Activated T-helper 1 cell treated with anti-CD3 and anti-CD28 coated beads, Interleukin-2, amount 50 U/mL, for 16 hours (primary cell): Measurements from ENCODE around the gene TUBB2A.
"Not testable (repeated sequence)": the region's sequence is repeated elsewhere in the genome, so short reads cannot be mapped to it uniquely, and the experiment has no call there.

Experiments
- DNase-seq, 2 donors: peaks; one replicate each; pipeline ENCODE4 v3.0.0-alpha.2; 2020; ENCODE audit warnings: low read depth in 1 of 2, low spot score in 1 of 2

TUBB2A gene

GRCh38 chr6:3157131-3157933 is at the start of gene TUBB2A:
Gene TUBB2A (minus strand): TSS chr6:3157544. CDS start chr6:3157463, 81 bp downstream.
- DNase-seq = peak; percentile 69 to 83

GRCh38 chr6:3206339-3207015 is 49.1 kb upstream of the TUBB2A start:
- DNase-seq = no peak

- no peak for DNase-seq
Observed at GRCh38 chr6:3205913-3206312, 48.6 kb upstream of the TUBB2A start.

GRCh38 chr6:3204921-3205320 is 47.6 kb upstream of the TUBB2A start:
- no peak for DNase-seq

DNA sequence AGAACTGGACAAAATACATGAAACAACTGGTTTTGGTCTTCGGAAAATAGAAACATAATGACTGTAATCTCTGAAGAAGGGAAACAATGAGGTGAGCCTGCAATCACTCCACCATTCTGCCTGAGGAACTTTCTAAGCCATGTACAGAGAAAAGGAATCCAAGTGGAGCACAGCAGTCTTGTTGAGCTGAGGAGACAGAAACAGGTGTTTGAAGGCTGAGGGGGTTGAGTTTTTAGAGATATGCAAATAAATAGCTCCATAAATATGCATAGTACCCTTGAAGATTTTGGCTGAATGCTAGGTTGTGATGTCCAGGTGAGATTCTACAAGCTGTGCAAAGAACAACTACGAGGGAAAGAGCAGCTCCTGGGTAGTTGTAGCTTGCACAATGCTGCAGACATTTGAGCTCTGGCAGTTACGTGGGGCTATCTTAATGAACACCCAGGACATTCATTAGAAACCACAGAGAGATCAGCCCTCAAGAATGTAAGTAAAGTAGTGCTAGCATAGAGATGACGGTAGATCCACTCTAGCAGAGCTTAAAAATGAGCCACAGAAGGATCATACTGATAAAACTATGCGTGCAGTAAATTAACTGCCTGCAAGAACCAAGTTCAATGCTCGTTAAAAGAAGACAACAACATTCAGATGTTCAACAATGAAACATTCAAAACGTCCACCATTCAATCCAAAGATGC is 45.8 kb upstream of the TUBB2A start:
- no peak for DNase-seq

DNA sequence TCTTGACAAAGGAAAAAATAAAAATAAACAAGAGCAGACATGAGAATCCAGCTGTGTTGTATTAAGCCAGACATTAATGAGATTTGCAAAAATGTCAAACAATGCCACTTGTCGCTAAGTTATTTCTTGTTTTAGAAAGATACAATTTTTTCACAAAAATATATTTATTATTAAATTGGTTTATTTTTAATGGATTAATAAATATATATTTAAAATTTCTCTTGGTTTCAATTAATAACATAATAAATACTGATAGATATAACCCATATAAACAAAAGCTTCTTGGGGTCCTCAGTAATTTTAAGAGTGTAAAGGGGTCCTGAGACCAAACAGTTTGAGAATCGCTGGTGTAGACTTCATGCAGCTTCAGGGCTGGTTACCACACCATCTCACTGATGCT is 44.0 kb upstream of the TUBB2A start:
- DNase-seq = no peak

DNA sequence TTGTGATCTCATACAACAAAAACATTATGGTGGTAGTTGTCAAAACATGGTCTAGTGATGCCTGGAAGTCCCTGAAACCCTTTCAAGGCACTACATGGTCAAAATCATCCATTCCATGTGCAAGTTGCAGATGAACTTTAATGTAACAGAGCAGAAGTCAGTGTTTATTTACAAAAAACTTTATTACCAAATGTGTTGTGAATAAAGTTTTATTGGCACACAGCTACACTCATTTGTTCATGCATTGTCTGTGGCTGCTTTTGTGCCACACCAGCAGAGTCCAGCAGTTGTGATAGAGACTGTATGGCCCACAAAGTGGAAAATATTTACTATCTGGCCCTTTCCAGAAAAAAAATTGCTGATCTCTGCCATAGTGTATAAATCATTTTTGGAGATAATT is 43.3 kb upstream of the TUBB2A start:
- DNase-seq = no peak

DNA sequence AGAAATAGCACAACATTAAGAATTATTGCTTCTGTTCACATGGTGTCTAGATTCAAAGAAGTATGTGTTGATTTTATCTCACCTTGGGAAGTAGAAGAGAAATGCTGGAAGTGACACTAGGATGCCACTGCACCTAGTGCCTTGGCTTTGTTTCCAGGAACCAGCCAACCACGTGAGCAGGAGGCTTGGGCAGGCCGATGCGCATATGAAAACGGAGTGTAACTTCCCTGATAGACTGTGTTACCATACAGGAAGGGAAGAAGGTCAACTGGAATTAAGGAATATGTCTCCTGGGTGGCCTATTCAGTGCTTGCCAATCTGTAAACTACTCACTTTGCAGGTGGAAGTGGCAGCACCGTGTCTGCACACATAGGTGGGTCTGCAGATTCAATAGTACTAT is 42.0 kb upstream of the TUBB2A start:
- DNase-seq = no peak

- not testable (repeated sequence) for DNase-seq
Observed at GRCh38 chr6:3197734-3198133, 40.4 kb upstream of the TUBB2A start.

DNA sequence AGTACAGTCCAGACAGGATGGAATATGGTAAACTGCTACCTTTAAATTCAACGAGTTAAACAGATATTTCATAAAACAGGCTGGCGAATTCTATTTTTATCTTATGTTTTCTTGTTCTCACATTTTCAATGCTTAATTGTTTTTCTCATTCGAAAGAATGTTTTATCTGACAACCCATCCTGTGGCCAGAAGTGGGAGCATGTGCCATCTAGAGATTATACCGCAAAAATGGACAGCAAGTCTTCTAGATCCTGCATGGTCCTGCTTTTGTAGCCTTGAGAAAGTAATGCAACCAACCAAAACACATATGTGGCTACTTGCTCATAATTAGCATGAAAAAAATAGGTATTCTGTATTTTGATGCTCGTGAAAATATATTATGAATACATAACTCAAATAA is 39.4 kb upstream of the TUBB2A start:
- no peak for DNase-seq

GRCh38 chr6:3195695-3196497 is 38.6 kb upstream of the TUBB2A start:
- DNase-seq = no peak

DNA sequence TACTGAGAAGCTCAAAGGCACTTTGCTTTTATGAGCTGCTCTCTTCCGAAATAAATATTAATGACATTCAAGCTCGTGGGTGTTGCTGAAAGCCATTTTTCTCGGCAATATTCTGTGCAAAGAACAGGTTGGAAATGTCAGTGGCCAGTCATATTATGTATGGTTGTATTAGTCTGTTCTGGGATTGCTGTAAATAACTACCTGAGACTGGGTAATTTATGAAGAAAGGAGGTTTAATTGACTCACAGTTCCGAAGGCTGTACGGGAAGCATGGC is 38.0 kb upstream of the TUBB2A start:
- DNase-seq = no peak

DNA sequence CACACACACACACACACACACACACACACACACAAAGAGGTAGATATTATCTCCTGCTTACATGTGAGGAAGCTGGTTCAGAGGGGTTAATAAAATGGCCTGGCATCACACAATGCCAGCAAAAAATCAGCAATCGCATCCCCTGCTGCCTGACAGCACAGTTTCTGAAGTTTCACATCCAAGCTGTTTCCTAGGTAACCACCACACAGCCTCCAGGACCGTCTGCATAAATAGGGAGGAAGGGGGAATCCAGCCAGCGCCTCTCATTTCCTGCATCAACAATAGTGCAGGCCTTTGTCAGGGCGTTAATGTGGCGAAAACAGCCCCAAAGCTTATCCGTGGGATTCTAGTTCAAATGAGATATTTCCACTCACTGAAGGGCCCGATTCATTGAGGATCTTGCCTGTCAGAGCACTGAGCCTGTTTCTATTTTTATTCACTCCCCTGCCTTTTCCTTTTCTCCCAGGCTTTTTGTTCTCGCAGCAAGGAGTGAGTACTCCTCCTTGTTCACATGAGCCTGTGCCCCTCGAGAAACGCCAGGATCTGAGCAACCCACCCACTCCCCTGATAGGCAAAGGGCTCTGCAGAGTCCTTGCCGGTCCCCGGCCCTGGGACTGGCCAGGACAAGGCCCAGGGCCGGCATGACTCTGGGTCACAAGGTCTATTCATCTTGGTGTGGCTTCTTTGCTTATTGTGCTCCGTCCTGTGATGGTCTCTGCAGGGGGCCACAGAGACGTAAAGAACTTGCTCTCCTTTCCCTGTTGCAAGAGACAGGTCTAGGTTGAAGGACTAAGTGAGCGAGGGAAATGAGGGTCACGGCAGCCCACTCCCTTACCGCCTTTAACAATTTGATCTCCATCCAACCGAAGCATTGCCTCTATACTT is 37.4 kb upstream of the TUBB2A start:
- DNase-seq = no peak

- DNase-seq = no peak
Observed at GRCh38 chr6:3193102-3193849, 35.9 kb upstream of the TUBB2A start.

DNA sequence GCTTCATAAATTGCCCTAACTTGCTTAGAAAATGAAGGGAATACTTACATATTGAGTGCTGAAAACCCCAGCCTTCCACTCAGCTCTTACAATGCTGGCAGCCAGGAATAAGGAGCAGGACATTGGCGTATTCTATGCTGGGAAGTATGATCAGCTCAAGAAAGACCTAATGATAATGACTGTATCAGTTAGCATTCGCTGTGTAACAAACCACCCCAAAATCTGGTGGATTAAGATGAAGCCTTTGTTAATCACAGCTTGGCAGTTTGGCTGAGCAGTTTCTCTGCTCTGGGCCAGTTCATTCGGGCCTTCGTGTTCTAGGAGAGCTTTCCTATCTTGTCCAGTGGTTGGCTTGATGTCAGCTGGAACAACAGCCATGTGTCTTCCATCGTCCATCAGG is 33.4 kb upstream of the TUBB2A start:
- no peak for DNase-seq

DNA sequence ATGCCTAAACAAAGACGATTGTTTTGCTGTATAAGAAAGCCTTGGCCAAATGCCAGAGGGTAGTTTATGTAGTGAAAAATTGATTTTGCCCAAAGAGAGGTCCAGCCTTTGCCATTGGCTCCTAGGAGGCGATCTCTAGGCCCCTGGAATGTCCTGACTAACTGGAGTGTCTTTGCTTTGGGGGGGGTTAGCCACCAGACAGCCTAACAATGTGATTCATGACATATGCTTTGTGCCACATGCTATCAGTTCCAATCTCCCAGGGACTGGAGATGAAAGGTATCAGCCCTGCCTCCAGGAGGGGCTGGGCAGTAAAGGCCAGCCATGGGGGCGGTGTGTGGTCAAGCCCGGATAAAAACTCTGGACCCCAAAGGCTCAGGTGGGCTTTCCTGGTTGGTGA is 32.7 kb upstream of the TUBB2A start:
- DNase-seq = no peak

GRCh38 chr6:3189192-3189591 is 31.8 kb upstream of the TUBB2A start:
- DNase-seq = not testable (repeated sequence)

DNA sequence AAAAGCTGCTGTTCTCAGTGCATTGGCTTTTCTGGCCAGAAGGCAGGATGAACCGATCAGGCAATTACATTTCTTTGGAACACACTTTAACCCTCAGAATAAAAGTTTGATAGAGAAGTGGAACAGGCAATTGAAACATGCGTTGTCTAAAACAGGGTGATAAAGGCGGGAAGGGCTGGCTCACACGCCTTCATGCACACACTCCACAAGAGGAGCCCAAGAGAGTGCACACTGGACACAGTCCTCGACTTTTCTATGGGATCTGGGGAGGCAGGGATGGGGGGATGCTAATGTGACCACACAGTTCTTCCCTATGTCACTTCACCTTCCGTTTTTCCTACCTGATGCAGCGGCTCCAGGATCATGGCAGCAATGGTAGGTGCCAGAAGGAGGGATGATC is 30.9 kb upstream of the TUBB2A start:
- no peak for DNase-seq

DNA sequence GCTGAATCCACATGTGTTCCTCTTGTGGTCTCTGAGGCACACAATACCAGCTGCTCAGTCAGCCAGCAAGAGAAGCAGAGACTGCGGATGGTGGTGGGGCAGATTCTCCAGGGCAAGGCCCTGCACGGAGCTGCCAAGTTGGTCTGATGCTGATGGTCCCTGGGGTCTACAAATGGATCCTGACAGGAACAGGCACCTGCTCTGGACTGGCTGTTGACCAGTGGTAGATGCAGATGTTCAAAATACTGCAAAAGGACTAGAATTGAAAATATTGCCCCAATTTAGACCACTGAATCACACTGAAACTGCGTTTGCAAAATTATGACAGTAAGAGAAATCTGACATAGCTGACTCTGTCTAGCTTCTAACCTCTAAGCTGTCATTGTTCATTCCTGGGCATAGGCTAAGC is 29.6 kb upstream of the TUBB2A start:
- no peak for DNase-seq

GRCh38 chr6:3183066-3183465 is 25.7 kb upstream of the TUBB2A start:
- no peak for DNase-seq
